K562 (cell line): ENCODE results near the gene MTMR3. TPM values are rescaled to one million over a fixed set of nuclear protein-coding genes. Genes with fewer than 3 reads are reported as not detected.
"Not testable (repeated sequence)": the region's sequence is repeated elsewhere in the genome, so short reads cannot be mapped to it uniquely, and the experiment has no call there.

ENCODE experiments used
- ATAC-seq: fragments of 200-7000 bp; cut with Tn5 transposase; 3 replicates; pipeline ENCODE4 v1.9.1; 2020; ENCODE audit warnings: moderate library complexity
- BruUV-seq: library from RNA; stranded (reverse); fragments of 400-500 nt; replicated peaks from 2 replicates; lab custom pipeline; 2021; lab: Mats Ljungman, UMichigan
- CTCF ChIA-PET: fragments of 300-600 bp; formaldehyde crosslinking; extraction: SDS; loops from one replicate; lab custom pipeline; 2021; ENCODE audit warnings: low intra/inter-chr PET ratio; lab: Yijun Ruan, JAX
- POLR2A ChIA-PET: fragments of 300-600, 350-650 bp; sonication (Branson Sonifier 250); formaldehyde crosslinking; extraction: SDS; loops from one replicate; lab custom pipeline; 2021; ENCODE audit warnings: antibody characterized with exemption, inconsistent platforms; lab: Yijun Ruan, JAX
- DNase-seq, 4 experiments: peaks; one replicate each; pipeline versions ENCODE4 v3.0.0 to v3.0.0-alpha.2; 2011 to 2018; ENCODE audit warnings: low spot score in 3 of 4, mixed read lengths in 3 of 4; ENCODE audit errors: extremely low read depth in 1 of 4
- FAIRE-seq: peaks from 2 replicates; lab custom pipeline; 2011; peaks lifted over from hg19 to GRCh38; lab: Jason Lieb, UNC
- H2AFZ ChIP-seq: 2 replicates; pipeline ENCODE4 v1.6.0; 2011; ENCODE audit warnings: low read depth, low read length, control low read depth, inconsistent platforms
- H3K27ac ChIP-seq: fragments of 200-600 bp; 3 replicates; pipeline ENCODE4 v1.8.0; 2011; ENCODE audit warnings: low read depth, mild to moderate bottlenecking, control low read depth, inconsistent platforms, low read length, moderate library complexity, mixed read lengths; ENCODE audit errors: extremely low read depth
- H3K27me3 ChIP-seq, 2 experiments: fragments of 300-600 bp in 1 of 2; 2 replicates in 1 of 2; 3 replicates in 1 of 2; pipeline versions ENCODE4 v1.6.0 to v1.8.0; 2011; ENCODE audit warnings: inconsistent platforms in 2 of 2, low read length in 2 of 2, mild to moderate bottlenecking in 1 of 2, mixed read lengths in 1 of 2, moderate library complexity in 1 of 2; ENCODE audit not compliant: control insufficient read depth in 2 of 2, insufficient read depth in 2 of 2
- H3K36me3 ChIP-seq: fragments of 300-600 bp; 3 replicates; pipeline ENCODE4 v1.8.0; 2011; ENCODE audit warnings: mild to moderate bottlenecking, low read length, inconsistent platforms; ENCODE audit not compliant: control insufficient read depth, insufficient read depth
- H3K4me1 ChIP-seq, 2 experiments: fragments of 200-600 bp in 1 of 2; replicated peaks in 1 of 2; 2 replicates in 1 of 2; 3 replicates in 1 of 2; pipeline versions ENCODE4 v1.5.1 to v1.8.0; 2011; ENCODE audit warnings: inconsistent platforms in 2 of 2, low read length in 2 of 2, mild to moderate bottlenecking in 1 of 2, mixed read lengths in 1 of 2, moderate library complexity in 1 of 2; ENCODE audit not compliant: control insufficient read depth in 2 of 2, insufficient read depth in 2 of 2
- H3K4me2 ChIP-seq: 2 replicates; pipeline ENCODE4 v1.6.1; 2011; ENCODE audit warnings: low read length, control low read depth, inconsistent platforms, mixed read lengths; ENCODE audit not compliant: insufficient read depth
- H3K4me3 ChIP-seq: fragments of 200-600 bp; sonication (generic), shearing (Covaris generic); 2 replicates; pipeline ENCODE4 v1.5.1; 2016; ENCODE audit warnings: control low read depth, inconsistent platforms
- H3K79me2 ChIP-seq: fragments of 200-600 bp; 3 replicates; pipeline ENCODE4 v1.8.0; 2011; ENCODE audit warnings: low read length, inconsistent platforms; ENCODE audit not compliant: control insufficient read depth, insufficient read depth
- H3K9ac ChIP-seq, 2 experiments: 2 replicates each; pipeline versions ENCODE4 v1.6.0 to v1.6.1; 2011; ENCODE audit warnings: low read depth in 2 of 2, low read length in 2 of 2, control low read depth in 1 of 2, inconsistent platforms in 1 of 2, mild to moderate bottlenecking in 1 of 2, mixed read lengths in 1 of 2; ENCODE audit not compliant: insufficient read depth in 1 of 2
- H3K9me1 ChIP-seq: one replicate; pipeline ENCODE4 v1.6.0; 2011; ENCODE audit warnings: inconsistent platforms, mild to moderate bottlenecking, low read length, moderate library complexity; ENCODE audit not compliant: control insufficient read depth, insufficient read depth
- H3K9me3 ChIP-seq: replicated peaks from 2 replicates; pipeline ENCODE4 v1.5.1; 2011; ENCODE audit warnings: low read depth, low read length, inconsistent platforms; ENCODE audit not compliant: control insufficient read depth, insufficient read depth
- H4K20me1 ChIP-seq: replicated peaks from 2 replicates; pipeline ENCODE4 v1.6.1; 2011; ENCODE audit warnings: low read length, inconsistent platforms, mixed read lengths; ENCODE audit not compliant: control insufficient read depth, insufficient read depth
- CBFA2T2 ChIP-seq: fragments of 450-650 bp; conservative IDR thresholded peaks from 2 replicates; pipeline ENCODE4 v1.6.1; 2017; ENCODE audit warnings: mild to moderate bottlenecking
- CBX3 ChIP-seq, 2 experiments: IDR thresholded peaks; 1 replicate in 1 of 2; 2 replicates in 1 of 2; pipeline ENCODE4 v1.6.1; 2012; ENCODE audit warnings: inconsistent platforms in 2 of 2, low read length in 2 of 2, borderline replicate concordance in 1 of 2, control low read depth in 1 of 2
- DPF2 ChIP-seq: fragments of 450-650 bp; IDR thresholded peaks from 2 replicates; pipeline ENCODE4 v1.6.1; 2016
- EGR1 ChIP-seq: fragments of 450-650 bp; conservative IDR thresholded peaks from 2 replicates; pipeline ENCODE4 v1.6.1; 2017; ENCODE audit warnings: mild to moderate bottlenecking
- HMG20B ChIP-seq: fragments of 250-450 bp; sonication (Bioruptor Pico); IDR thresholded peaks from 2 replicates; pipeline ENCODE4 v1.5.0; 2021; ENCODE audit warnings: mild to moderate bottlenecking
- RAD51 ChIP-seq: fragments of 450-650 bp; IDR thresholded peaks from 2 replicates; pipeline ENCODE4 v1.7.1; 2016; ENCODE audit warnings: low read depth, mild to moderate bottlenecking, borderline replicate concordance
- RFX7 ChIP-seq: fragments of 250-450 bp; sonication (Bioruptor Pico); IDR thresholded peaks from 2 replicates; pipeline ENCODE4 v1.5.1; 2021; ENCODE audit warnings: mild to moderate bottlenecking
- TOE1 ChIP-seq, 2 experiments: fragments of 450-650 bp in 1 of 2; sonication (generic) in 1 of 2; formaldehyde crosslinking in 1 of 2; IDR thresholded peaks; 2 replicates each; pipeline versions ENCODE4 v1.7.1 to v1.8.0; 2016 to 2022; ENCODE audit warnings: borderline replicate concordance in 2 of 2, mild to moderate bottlenecking in 2 of 2, antibody characterized with exemption in 1 of 2, inconsistent platforms in 1 of 2, low read depth in 1 of 2, missing genetic modification reagents in 1 of 2, moderate library complexity in 1 of 2
- ZZZ3 ChIP-seq: fragments of 450-650 bp; IDR thresholded peaks from 2 replicates; pipeline ENCODE4 v1.6.1; 2016; ENCODE audit warnings: antibody characterized with exemption, mild to moderate bottlenecking, moderate library complexity
- WGBS: fragments of 100-300 bp; shearing (Covaris generic); methylation state at CpG from one replicate; pipeline ENCODE4 v1.1.6; 2016; ENCODE audit warnings: low coverage, mixed read lengths; ENCODE audit not compliant: insufficient coverage; ENCODE audit errors: missing lambda C conversion rate; 5-methylcytosine and 5-hydroxymethylcytosine counted together
- in situ Hi-C: fragments of 300-500 bp; cut with MboI; formaldehyde crosslinking; loops from 4 replicates; pipeline ENCODE4 v1.15.0; 2018; ENCODE audit warnings: inconsistent platforms, mixed read lengths
- intact Hi-C: fragments of 100-400 bp; cut with micrococcal nuclease; formaldehyde crosslinking; loops from 2 replicates; pipeline ENCODE4 v1.14.2; 2022
- polyA plus RNA-seq, 8 experiments: library from polyadenylated mRNA; depleted of rRNA in 4 of 8; stranded (reverse) in 5 of 8; unstranded in 3 of 8; fragments of >200 nt; fragmentation: Nextera tagmentation in 2 of 8; fragmentation: Illumina TruSeq in 1 of 8; extraction: Ambion mirVana in 2 of 8; extraction: Trizol in 1 of 8; gene quantifications; 2 replicates each; pipeline versions ENCODE4 v1.2.1 to v1.2.3, GENCODE V29; 2011 to 2014; ENCODE audit warnings: inconsistent platforms in 1 of 8, missing spikeins in 1 of 8
- total RNA-seq, 7 experiments: library from RNA; depleted of rRNA in 6 of 7; stranded (reverse); fragments of >200 nt in 6 of 7; fragmentation: Illumina TruSeq in 2 of 7; extraction: Trizol in 2 of 7; gene quantifications; 2 replicates each; pipeline versions ENCODE4 v1.2.1 to v1.2.3, GENCODE V29; 2011 to 2021; ENCODE audit warnings: low replicate concordance in 1 of 7

MTMR3 gene
- total and polyA plus RNA-seq, 9 of the 15 experiments (the other 6 are each of a cell fraction or from before 2014, with no cell fraction given), result 1.6 to 13.7 (median 7.9) TPM

DNA sequence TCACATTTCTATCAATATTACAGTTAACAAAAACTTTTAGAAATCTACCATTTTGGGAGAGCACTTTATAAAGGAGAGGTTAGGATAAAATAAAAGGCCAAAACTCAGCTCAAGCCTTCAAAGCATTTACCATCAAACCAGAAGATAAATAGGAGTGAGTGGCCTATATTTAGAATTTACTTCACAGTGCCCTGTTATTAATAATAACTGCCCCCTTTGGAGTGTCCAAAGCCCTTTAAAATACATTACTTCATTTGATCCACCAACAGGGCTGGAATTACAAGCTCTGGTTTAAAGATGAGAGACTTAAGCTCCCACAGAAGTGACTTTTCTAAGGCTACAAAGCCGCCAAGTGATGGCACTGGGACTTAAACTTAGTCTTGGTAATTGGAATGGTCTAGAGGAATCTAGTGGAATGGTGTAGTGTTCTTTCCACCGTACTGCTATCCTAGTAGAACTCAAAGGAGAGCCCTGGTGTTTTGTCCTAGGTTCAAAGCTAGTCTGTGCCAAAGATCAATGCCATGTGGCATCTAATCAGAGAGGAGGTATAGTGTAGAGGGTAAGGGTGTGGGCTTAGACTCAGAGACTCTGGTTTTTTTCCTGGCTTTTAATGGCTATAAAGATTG lies 21.2 kb upstream of the MTMR3 start:
- no peak overlapping the region for H3K9ac ChIP-seq
- ATAC-seq, result no peak
- H3K27me3 ChIP-seq, result no peaks in the 10 kb centered on the region
- ChIA-PET CTCF (no interaction called here), POLR2A (interaction anchor here (1.0 kb wide), 1 partner anchor 21 kb away, joined by 3 read pairs; the partner anchor contains the start of gene MTMR3)
- no TSS peak for BruUV-seq
- H3K9me1 ChIP-seq, result no peaks in the 10 kb centered on the region
- H3K4me1 ChIP-seq, result no peaks in the 10 kb centered on the region; a peak in 1 of 5 replicates
- no peaks in the 10 kb centered on the region for H3K9me3 ChIP-seq
- TF ChIP-seq RFX7 (CRISPR knock-in tag) (no peak), HMG20B (CRISPR knock-in tag) (no peak), CBX3 (IDR thresholded peaks at IDR 0.05; ENCODE audit: borderline replicate concordance in 1 of 2, low read length in 2 of 2) (no peak), ZZZ3 (no peak)
- in situ Hi-C loops, result no loop called here
- H2AFZ ChIP-seq, result no peak overlapping the region
- no peak for FAIRE-seq
- H3K4me3 ChIP-seq, result no peak overlapping the region
- no peaks in the 10 kb centered on the region for H3K79me2 ChIP-seq
- no peaks in the 10 kb centered on the region for H3K36me3 ChIP-seq
- H3K4me2 ChIP-seq, result no peak overlapping the region
- WGBS, result 20% methylated on average over 2 of the region's 2 CpGs
- intact Hi-C loops, result no loop called here
- DNase-seq, result no peak
- H3K27ac ChIP-seq, result no peak overlapping the region
- no peaks in the 10 kb centered on the region for H4K20me1 ChIP-seq

DNA sequence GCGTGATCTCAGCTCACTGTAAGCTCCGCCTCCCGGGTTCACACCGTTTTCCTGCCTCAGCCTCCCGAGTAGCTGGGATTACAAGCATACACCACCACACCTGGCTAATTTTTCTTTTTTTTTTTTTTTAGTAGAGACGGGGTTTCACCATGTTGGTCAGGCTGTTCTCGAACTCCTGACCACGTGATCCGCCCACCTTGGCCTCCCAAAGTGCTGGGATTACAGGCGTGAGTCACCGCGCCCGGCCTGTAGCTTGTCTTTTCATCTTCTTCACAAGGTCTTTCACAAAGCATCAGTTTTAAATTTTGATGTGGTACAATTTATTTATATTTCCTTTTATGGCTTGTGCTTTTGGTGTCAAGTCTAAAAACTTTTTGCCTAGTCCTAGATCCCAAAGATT lies 17.4 kb upstream of the MTMR3 start:
- H3K4me2 ChIP-seq; H3K27ac ChIP-seq; H3K9ac ChIP-seq; POLR2A ChIA-PET; in situ Hi-C loops; DNase-seq; H3K79me2 ChIP-seq; BruUV-seq; H3K4me1 ChIP-seq; ATAC-seq; H3K27me3 ChIP-seq; intact Hi-C loops; H3K9me1 ChIP-seq; H3K4me3 ChIP-seq; CTCF ChIA-PET; H4K20me1 ChIP-seq; FAIRE-seq; H3K9me3 ChIP-seq; H2AFZ ChIP-seq; H3K36me3 ChIP-seq; TF ChIP-seq TOE1 (CRISPR knock-in tag; IDR thresholded peaks at IDR 0.05; ENCODE audit: borderline replicate concordance, low read depth): not testable (repeated sequence)
- 7% methylated on average over 5 of the region's 13 CpGs for WGBS
- TF ChIP-seq RAD51 (0 out of 2 replicates have a peak, but pooled peaks have one; percentile 55), EGR1 (peak; percentile 88), TOE1 (IDR thresholded peaks at IDR 0.05; ENCODE audit: borderline replicate concordance) (0 out of 2 replicates have a peak, but pooled peaks have one; percentile 37), DPF2 (0 out of 2 replicates have a peak, but pooled peaks have one; percentile 19), CBFA2T2 (peak; percentile 30; the same call in 1 of the 2 replicates)
